SK-N-SH (cell line): ENCODE measurements around the gene RAP1GAP. TPM values are rescaled to one million over a fixed set of nuclear protein-coding genes. Genes with fewer than 3 reads are reported as not detected.

Source experiments
- CTCF ChIA-PET: fragments of 300-600, 350-600 bp; formaldehyde crosslinking; extraction: SDS; loops from one replicate; lab custom pipeline; 2021; lab: Yijun Ruan, JAX
- POLR2A ChIA-PET: fragments of 350-600 bp; sonication (Branson Sonifier 250); formaldehyde crosslinking; extraction: SDS; loops from one replicate; lab custom pipeline; 2020; ENCODE audit warnings: antibody characterized with exemption, inconsistent platforms; lab: Yijun Ruan, JAX
- DNase-seq: peaks from one replicate; pipeline ENCODE4 v3.0.0; 2012
- H2AFZ ChIP-seq: fragments of 200-600 bp; sonication (generic); 2 replicates; pipeline ENCODE4 v1.8.1; 2016; ENCODE audit warnings: antibody characterized with exemption, mild to moderate bottlenecking, low read depth
- H3F3A ChIP-seq: fragments of 200-600 bp; sonication (generic); replicated peaks from 2 replicates; pipeline ENCODE3; 2016; ENCODE audit warnings: antibody characterized with exemption, mild to moderate bottlenecking; ENCODE audit not compliant: insufficient read depth
- H3K27ac ChIP-seq, 2 experiments: fragments of 200-500 bp in 1 of 2; fragments of 200-600 bp in 1 of 2; sonication (Bioruptor generic) in 1 of 2; sonication (generic), shearing (Covaris generic) in 1 of 2; 2 replicates each; pipeline versions ENCODE4 v1.5.1 to v1.6.1; 2014 to 2016; ENCODE audit warnings: low read depth in 2 of 2, inconsistent platforms in 1 of 2, low read length in 1 of 2, mild to moderate bottlenecking in 1 of 2, mixed read lengths in 1 of 2
- H3K27me3 ChIP-seq: fragments of 200-600 bp; sonication (generic), shearing (Covaris generic); 2 replicates; pipeline ENCODE4 v1.6.1; 2016; ENCODE audit warnings: mixed run types; ENCODE audit not compliant: insufficient read depth
- H3K36me3 ChIP-seq, 2 experiments: fragments of 200-500 bp in 1 of 2; fragments of 200-600 bp in 1 of 2; sonication (Bioruptor generic) in 1 of 2; sonication (generic) in 1 of 2; replicated peaks in 1 of 2; 2 replicates each; pipeline versions ENCODE3 to v1.5.1; 2014 to 2016; ENCODE audit warnings: low read length in 1 of 2, mild to moderate bottlenecking in 1 of 2; ENCODE audit not compliant: insufficient read depth in 2 of 2, control insufficient read depth in 1 of 2
- H3K4me1 ChIP-seq, 2 experiments: fragments of 200-500 bp in 1 of 2; fragments of 200-600 bp in 1 of 2; sonication (Bioruptor generic) in 1 of 2; sonication (generic), shearing (Covaris generic) in 1 of 2; 2 replicates each; pipeline versions ENCODE4 v1.5.1 to v1.6.1; 2014 to 2016; ENCODE audit warnings: low read depth in 1 of 2, low read length in 1 of 2, mixed run types in 1 of 2; ENCODE audit not compliant: insufficient read depth in 2 of 2, control insufficient read depth in 1 of 2
- H3K4me2 ChIP-seq: fragments of 200-600 bp; sonication (generic), shearing (Covaris generic); 2 replicates; pipeline ENCODE4 v1.6.1; 2017; ENCODE audit warnings: mixed run types
- H3K4me3 ChIP-seq, 2 experiments: fragments of 200-500 bp in 1 of 2; fragments of 200-600 bp in 1 of 2; sonication (Bioruptor generic) in 1 of 2; sonication (generic), shearing (Covaris generic) in 1 of 2; 2 replicates each; pipeline versions ENCODE4 v1.5.1 to v1.8.1; 2014 to 2016; ENCODE audit warnings: low read depth in 2 of 2, inconsistent platforms in 1 of 2, low read length in 1 of 2, mild to moderate bottlenecking in 1 of 2, mixed read lengths in 1 of 2, moderate library complexity in 1 of 2
- H3K79me2 ChIP-seq: fragments of 200-600 bp; sonication (generic); 2 replicates; pipeline ENCODE4 v1.8.1; 2017; ENCODE audit warnings: mild to moderate bottlenecking; ENCODE audit not compliant: insufficient read depth
- H3K9ac ChIP-seq: fragments of 200-600 bp; sonication (generic); 2 replicates; pipeline ENCODE4 v1.6.1; 2017; ENCODE audit warnings: mixed run types
- H3K9me2 ChIP-seq: fragments of 200-600 bp; sonication (generic); 2 replicates; pipeline ENCODE4 v1.6.1; 2017; ENCODE audit warnings: mixed run types
- H3K9me3 ChIP-seq: fragments of 200-600 bp; sonication (generic); 2 replicates; pipeline ENCODE4 v1.6.1; 2017; ENCODE audit warnings: mixed run types, mild to moderate bottlenecking, moderate library complexity
- H4K20me1 ChIP-seq: fragments of 200-600 bp; sonication (generic); 2 replicates; pipeline ENCODE4 v1.6.1; 2017; ENCODE audit warnings: mild to moderate bottlenecking, mixed run types; ENCODE audit not compliant: insufficient read depth
- CHD2 ChIP-seq: fragments of 150-350 bp; IDR thresholded peaks from 2 replicates; pipeline ENCODE4 v1.6.1; 2018; ENCODE audit warnings: low read length; ENCODE audit not compliant: partially characterized antibody
- ELF1 ChIP-seq: IDR thresholded peaks from 2 replicates; pipeline ENCODE4 v1.4.0; 2012
- EZH2phosphoT487 ChIP-seq: fragments of 200-600 bp; sonication (generic); IDR thresholded peaks from 2 replicates; pipeline ENCODE4 v1.6.1; 2017; ENCODE audit warnings: low read depth, mixed run types, mild to moderate bottlenecking, antibody characterized with exemption, moderate library complexity, borderline replicate concordance
- FOSL2 ChIP-seq: IDR thresholded peaks from 2 replicates; pipeline ENCODE4 v1.4.0; 2012; ENCODE audit warnings: low read depth, mild to moderate bottlenecking, moderate library complexity, borderline replicate concordance
- FOXJ3 ChIP-seq: sonication (generic); formaldehyde crosslinking; IDR thresholded peaks from 2 replicates; pipeline ENCODE4 v1.5.1; 2020; ENCODE audit warnings: mild to moderate bottlenecking, missing genetic modification reagents
- JUND ChIP-seq: IDR thresholded peaks from 2 replicates; pipeline ENCODE4 v1.4.0; 2012
- MXI1 ChIP-seq: IDR thresholded peaks from 2 replicates; pipeline ENCODE4 v1.6.1; 2012; ENCODE audit warnings: mild to moderate bottlenecking, low read depth, low read length, improper control_type of control experiment
- POLR2AphosphoS5 ChIP-seq: IDR thresholded peaks from 2 replicates; pipeline ENCODE4 v1.6.1; 2012; ENCODE audit warnings: low read depth, low read length
- RCOR1 ChIP-seq: fragments of 150-350 bp; IDR thresholded peaks from 2 replicates; pipeline ENCODE4 v1.6.1; 2017; ENCODE audit warnings: antibody characterized with exemption, low read length
- RXRA ChIP-seq: IDR thresholded peaks from 2 replicates; pipeline ENCODE4 v1.4.0; 2012; ENCODE audit warnings: low read depth, mild to moderate bottlenecking, borderline replicate concordance
- TAF1 ChIP-seq: IDR thresholded peaks from 2 replicates; pipeline ENCODE4 v1.6.1; 2012; ENCODE audit warnings: low read depth, mild to moderate bottlenecking, low read length, moderate library complexity, borderline replicate concordance
- YY1 ChIP-seq: IDR thresholded peaks from 2 replicates; pipeline ENCODE4 v1.4.0; 2012; ENCODE audit warnings: low read depth, mild to moderate bottlenecking
- WGBS: methylation state at CpG from one replicate; pipeline ENCODE4 v1.1.6; 2017; ENCODE audit warnings: low lambda C conversion rate; 5-methylcytosine and 5-hydroxymethylcytosine counted together
- polyA plus RNA-seq, 3 experiments: library from polyadenylated mRNA; depleted of rRNA; stranded (reverse); fragments of >200 nt; gene quantifications; 2 replicates each; pipeline ENCODE4 v1.2.3, GENCODE V29; 2012
- TF ChIP-seq, protein P1 (sequence below): fragments of 150-350 bp; IDR thresholded peaks from 2 replicates; pipeline ENCODE4 v1.6.1; 2016; ENCODE audit warnings: mild to moderate bottlenecking, low read depth, low read length
- TF ChIP-seq, protein P2 (sequence below): IDR thresholded peaks from 2 replicates; pipeline ENCODE4 v1.4.0; 2012; ENCODE audit warnings: low read depth
- TF ChIP-seq, protein P3 (sequence below): IDR thresholded peaks from 2 replicates; pipeline ENCODE4; 2012
- TF ChIP-seq, protein P4 (sequence below): IDR thresholded peaks from 2 replicates; pipeline ENCODE4 v1.4.0; 2012; ENCODE audit warnings: low read depth, borderline replicate concordance
- TF ChIP-seq, protein P5 (sequence below): IDR thresholded peaks from 2 replicates; pipeline ENCODE4 v1.4.0; 2012; ENCODE audit warnings: low read depth, borderline replicate concordance
- TF ChIP-seq, protein P6 (sequence below): IDR thresholded peaks from 2 replicates; pipeline ENCODE4 v1.6.1; 2012; ENCODE audit warnings: mild to moderate bottlenecking, low read depth, low read length, moderate library complexity

Gene RAP1GAP
- polyA plus RNA-seq, 1 of the 3 experiments (the other 2 are of a cell fraction), result 0.99 TPM

DNA sequence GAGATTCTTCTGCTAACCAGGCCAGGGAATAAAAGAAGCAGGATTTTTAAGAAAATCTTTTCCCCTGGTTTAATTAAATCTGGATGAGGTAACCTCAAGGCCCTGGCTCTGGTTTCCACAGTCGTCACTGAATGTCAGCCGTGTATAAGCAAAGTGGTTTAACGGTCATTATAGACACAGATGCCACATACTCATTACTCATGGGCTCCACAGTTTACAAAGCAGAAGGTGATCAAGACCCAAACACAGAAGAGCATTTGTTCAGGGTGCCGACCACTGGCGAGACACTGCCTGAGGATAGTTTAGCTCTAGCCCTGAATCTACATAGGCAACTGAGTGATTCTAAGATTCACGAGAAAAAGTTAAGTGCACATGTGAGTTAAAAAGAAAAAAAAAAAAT, 27.8 kb upstream of the RAP1GAP start:
- ChIA-PET CTCF (no interaction called here), POLR2A (no interaction called here)
- Histone ChIP-seq H3F3A (no peaks in the 10 kb centered on the region), H3K9me2 (no peaks in the 10 kb centered on the region), H3K79me2 (peaks cover 4% of the 10 kb centered on the region), H3K36me3 (peaks cover 41 to 56% of the 10 kb centered on the region in 2 experiments), H3K9ac (no peak overlapping the region), H3K4me1 (no peaks in the 10 kb centered on the region), H4K20me1 (no peaks in the 10 kb centered on the region), H3K9me3 (no peaks in the 10 kb centered on the region), H3K4me3 (no peak overlapping the region), H3K4me2 (no peak overlapping the region), H3K27ac (no peak overlapping the region), H3K27me3 (no peaks in the 10 kb centered on the region), H2AFZ (no peak overlapping the region)
- no peak for DNase-seq
- TF ChIP-seq, protein P1, sequence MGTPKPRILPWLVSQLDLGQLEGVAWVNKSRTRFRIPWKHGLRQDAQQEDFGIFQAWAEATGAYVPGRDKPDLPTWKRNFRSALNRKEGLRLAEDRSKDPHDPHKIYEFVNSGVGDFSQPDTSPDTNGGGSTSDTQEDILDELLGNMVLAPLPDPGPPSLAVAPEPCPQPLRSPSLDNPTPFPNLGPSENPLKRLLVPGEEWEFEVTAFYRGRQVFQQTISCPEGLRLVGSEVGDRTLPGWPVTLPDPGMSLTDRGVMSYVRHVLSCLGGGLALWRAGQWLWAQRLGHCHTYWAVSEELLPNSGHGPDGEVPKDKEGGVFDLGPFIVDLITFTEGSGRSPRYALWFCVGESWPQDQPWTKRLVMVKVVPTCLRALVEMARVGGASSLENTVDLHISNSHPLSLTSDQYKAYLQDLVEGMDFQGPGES, result no peak
- 98% methylated on average over 6 of the region's 6 CpGs for WGBS

DNA sequence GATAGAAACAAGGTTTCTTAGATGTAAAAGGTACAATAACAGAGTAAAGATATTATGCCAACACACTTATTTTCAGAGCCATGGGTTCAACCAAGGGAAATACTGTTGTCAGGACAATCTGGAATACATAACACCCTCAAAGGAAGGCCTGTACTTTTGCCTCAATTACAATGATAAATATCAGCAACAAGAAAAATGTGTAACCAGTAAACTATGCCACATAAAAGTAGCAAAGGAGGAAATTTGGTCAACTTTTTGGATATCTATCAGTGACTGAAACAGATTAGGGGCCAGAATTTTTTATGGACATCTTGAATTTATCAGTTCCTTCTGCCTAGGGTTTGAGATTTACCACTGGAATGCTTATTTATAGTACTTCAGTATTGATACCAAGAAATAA, 24.6 kb upstream of the RAP1GAP start:
- POLR2A ChIA-PET, result no interaction called here
- H3K9me2 ChIP-seq, result no peaks in the 10 kb centered on the region
- no peaks in the 10 kb centered on the region for H3K4me1 ChIP-seq
- H3F3A ChIP-seq, result no peaks in the 10 kb centered on the region
- CTCF ChIA-PET, result interaction anchor here (1.1 kb wide), 1 partner anchor 9 kb away, joined by 5 read pairs; no protein-coding TSS in a partner anchor
- H3K4me3 ChIP-seq, result no peak overlapping the region
- H3K79me2 ChIP-seq, result peaks cover 4% of the 10 kb centered on the region
- no peak overlapping the region for H3K4me2 ChIP-seq
- DNase-seq, result no peak
- no peak overlapping the region for H3K9ac ChIP-seq
- no peaks in the 10 kb centered on the region for H4K20me1 ChIP-seq
- H3K36me3 ChIP-seq, result peaks cover 38 to 60% of the 10 kb centered on the region in 2 experiments
- H3K27me3 ChIP-seq, result no peaks in the 10 kb centered on the region
- no peak overlapping the region; a peak in 1 of 4 replicates for H3K27ac ChIP-seq
- no peaks in the 10 kb centered on the region for H3K9me3 ChIP-seq
- no peak overlapping the region for H2AFZ ChIP-seq
- TF ChIP-seq RXRA (no peak), YY1 (no peak), RCOR1 (no peak), JUND (no peak), ELF1 (no peak), MXI1 (no peak), TAF1 (no peak), CHD2 (no peak), FOSL2 (no peak), POLR2AphosphoS5 (no peak), EZH2phosphoT487 (no peak), FOXJ3 (no peak)
- TF ChIP-seq, protein P2, sequence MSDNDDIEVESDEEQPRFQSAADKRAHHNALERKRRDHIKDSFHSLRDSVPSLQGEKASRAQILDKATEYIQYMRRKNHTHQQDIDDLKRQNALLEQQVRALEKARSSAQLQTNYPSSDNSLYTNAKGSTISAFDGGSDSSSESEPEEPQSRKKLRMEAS, result no peak
- TF ChIP-seq, protein P3, sequence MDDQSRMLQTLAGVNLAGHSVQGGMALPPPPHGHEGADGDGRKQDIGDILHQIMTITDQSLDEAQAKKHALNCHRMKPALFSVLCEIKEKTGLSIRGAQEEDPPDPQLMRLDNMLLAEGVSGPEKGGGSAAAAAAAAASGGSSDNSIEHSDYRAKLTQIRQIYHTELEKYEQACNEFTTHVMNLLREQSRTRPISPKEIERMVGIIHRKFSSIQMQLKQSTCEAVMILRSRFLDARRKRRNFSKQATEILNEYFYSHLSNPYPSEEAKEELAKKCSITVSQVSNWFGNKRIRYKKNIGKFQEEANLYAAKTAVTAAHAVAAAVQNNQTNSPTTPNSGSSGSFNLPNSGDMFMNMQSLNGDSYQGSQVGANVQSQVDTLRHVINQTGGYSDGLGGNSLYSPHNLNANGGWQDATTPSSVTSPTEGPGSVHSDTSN, result no peak
- TF ChIP-seq, protein P4, sequence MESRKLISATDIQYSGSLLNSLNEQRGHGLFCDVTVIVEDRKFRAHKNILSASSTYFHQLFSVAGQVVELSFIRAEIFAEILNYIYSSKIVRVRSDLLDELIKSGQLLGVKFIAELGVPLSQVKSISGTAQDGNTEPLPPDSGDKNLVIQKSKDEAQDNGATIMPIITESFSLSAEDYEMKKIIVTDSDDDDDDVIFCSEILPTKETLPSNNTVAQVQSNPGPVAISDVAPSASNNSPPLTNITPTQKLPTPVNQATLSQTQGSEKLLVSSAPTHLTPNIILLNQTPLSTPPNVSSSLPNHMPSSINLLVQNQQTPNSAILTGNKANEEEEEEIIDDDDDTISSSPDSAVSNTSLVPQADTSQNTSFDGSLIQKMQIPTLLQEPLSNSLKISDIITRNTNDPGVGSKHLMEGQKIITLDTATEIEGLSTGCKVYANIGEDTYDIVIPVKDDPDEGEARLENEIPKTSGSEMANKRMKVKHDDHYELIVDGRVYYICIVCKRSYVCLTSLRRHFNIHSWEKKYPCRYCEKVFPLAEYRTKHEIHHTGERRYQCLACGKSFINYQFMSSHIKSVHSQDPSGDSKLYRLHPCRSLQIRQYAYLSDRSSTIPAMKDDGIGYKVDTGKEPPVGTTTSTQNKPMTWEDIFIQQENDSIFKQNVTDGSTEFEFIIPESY, result no peak
- TF ChIP-seq, protein P5, sequence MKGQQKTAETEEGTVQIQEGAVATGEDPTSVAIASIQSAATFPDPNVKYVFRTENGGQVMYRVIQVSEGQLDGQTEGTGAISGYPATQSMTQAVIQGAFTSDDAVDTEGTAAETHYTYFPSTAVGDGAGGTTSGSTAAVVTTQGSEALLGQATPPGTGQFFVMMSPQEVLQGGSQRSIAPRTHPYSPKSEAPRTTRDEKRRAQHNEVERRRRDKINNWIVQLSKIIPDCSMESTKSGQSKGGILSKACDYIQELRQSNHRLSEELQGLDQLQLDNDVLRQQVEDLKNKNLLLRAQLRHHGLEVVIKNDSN, result no peak
- TF ChIP-seq, protein P6, sequence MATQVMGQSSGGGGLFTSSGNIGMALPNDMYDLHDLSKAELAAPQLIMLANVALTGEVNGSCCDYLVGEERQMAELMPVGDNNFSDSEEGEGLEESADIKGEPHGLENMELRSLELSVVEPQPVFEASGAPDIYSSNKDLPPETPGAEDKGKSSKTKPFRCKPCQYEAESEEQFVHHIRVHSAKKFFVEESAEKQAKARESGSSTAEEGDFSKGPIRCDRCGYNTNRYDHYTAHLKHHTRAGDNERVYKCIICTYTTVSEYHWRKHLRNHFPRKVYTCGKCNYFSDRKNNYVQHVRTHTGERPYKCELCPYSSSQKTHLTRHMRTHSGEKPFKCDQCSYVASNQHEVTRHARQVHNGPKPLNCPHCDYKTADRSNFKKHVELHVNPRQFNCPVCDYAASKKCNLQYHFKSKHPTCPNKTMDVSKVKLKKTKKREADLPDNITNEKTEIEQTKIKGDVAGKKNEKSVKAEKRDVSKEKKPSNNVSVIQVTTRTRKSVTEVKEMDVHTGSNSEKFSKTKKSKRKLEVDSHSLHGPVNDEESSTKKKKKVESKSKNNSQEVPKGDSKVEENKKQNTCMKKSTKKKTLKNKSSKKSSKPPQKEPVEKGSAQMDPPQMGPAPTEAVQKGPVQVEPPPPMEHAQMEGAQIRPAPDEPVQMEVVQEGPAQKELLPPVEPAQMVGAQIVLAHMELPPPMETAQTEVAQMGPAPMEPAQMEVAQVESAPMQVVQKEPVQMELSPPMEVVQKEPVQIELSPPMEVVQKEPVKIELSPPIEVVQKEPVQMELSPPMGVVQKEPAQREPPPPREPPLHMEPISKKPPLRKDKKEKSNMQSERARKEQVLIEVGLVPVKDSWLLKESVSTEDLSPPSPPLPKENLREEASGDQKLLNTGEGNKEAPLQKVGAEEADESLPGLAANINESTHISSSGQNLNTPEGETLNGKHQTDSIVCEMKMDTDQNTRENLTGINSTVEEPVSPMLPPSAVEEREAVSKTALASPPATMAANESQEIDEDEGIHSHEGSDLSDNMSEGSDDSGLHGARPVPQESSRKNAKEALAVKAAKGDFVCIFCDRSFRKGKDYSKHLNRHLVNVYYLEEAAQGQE, result no peak
